COLO668 (cell line): ENCODE data around the gene HECW1.

Experiments
- DNase-seq: peaks from one replicate; lab custom pipeline; 2025; ENCODE audit not compliant: unreplicated experiment; lab: John Stamatoyannopoulos, UW

HECW1 gene

DNA sequence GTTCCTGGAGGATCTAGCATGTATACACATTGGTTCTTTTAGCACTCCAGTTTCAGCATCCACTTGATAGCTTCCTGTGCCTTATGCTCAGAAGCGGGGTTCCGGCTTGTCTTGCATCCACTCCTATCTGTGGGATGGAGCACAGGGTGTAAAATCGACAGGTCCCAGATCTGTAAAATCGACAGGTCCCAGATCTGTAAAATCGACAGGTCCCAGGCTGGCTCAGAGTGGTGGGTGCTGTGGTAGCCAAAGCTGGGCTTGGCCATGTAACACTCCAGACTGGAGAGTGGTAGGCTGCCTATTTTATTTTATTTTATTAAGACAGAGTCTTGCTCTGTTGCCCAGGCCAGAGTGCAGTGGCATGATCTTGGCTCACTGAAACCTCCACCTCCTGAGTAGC, 30.3 kb downstream of the HECW1 start:
- DNase-seq: no peak

DNA sequence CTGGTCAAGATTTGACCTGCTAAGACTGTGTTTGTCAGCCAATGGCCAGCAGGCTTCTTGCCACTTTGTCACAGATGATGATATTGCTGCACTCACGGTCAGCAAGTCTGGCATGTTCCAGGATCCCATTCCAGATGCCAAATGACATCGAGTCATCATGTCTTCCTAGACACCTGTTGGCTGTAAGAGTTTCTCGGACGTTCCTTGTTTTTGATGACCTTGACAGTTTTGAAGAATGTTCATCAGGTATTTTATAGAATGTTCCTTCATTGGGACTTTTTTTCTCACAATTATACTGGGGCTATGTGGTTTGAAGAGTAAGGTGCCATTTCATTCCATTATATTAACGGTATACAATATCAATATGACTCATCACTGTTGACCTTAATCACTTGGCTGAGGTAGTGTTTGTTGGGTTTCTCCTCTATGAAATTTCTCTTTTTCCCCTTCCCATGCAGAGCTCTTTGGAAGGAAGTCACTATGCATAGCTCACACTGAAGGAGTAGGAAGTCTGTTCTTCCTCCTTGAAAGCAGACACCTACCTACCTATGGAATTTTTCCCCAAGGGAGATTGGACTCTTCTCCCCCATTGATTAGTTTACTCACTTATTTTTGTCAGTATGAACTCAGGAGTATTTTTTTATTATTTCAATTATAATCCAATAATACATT, 31.6 kb downstream of the HECW1 start:
- DNase-seq: no peak

DNA sequence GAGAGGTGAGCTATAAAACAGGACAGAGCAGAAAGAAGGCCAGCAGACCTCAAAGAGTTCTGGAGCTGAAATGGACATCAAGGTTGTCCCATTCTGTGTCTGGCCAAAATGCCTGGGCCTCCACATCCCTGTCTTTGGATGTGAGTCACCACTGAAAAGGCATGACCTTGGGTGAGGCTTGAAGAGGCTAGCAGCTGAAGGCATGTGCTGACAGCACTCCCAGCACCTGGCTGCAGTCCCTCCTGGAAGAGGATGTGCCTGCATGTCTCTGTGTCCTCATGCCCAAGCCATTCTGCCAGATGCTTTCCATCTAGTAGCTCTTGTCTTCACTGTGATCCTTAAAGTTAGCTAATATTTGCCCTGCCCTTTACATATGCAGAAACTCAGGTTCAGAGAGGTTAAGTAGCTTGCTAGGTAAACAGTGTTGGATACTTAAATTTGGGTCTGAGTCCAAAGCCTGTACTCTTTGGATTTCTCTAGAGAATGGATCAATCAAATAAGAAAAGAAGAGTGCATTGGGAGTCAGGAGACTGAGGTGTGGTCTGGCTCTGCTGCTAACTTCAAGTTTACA, 35.8 kb downstream of the HECW1 start:
- DNase-seq: no peak

DNA sequence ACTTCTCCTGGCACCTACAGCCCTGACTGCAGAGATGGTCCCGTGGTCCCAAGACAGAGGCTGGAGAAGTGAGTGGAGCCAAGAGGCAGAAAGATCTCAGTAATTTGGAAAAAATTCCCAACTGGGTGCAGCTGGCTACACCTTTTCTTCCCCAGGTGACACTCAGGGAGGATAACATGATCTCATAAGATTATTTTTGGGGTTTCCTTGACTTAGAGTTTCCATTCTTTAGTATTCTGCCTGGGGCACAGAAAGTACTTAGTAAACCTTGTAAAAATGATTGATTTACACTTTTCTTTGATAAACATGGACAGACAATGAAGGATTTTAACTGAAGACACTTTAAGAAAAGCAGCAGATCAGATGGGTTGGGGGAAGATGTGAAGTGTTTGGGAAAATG, 38.6 kb downstream of the HECW1 start:
- DNase-seq: no peak

DNA sequence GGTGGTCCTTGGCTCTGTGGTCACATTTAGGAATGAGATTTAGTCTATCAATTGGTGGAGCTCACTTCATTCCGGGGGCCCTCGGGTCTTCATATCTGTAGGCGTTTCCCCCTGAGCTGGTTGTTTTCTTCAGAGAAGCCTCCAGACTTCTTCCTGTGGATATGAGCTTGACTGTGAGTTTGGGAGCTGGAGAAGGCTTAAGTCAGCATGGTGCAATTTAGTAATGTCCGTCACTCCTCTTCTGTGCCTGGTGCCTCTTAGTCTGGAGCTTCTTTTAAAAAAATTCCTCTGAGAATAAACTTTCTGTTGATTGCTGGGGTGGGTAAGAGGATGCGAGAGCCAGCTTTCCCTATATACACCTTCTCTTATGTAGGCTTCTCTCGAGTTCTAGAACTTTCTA, 40.2 kb downstream of the HECW1 start:
- DNase-seq: no peak

DNA sequence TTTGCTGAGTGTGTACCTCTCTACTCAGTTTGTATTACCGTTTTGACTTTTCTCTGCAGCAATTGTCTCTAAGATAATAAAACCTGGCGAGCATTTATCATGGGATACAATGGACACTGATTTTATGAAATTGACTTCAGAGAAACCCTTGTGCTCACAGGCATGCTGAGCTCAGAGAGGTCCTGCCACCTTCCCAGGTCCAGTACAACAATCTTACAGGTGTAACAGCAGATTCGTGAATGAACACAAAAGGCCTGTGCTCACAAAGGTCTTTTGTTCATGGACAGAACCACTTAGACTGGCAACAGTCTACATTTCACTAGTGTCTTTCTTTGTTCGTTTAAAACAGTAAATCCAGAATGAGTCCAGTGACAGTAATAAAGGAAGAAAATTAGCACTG, 43.2 kb downstream of the HECW1 start:
- no peak for DNase-seq

DNA sequence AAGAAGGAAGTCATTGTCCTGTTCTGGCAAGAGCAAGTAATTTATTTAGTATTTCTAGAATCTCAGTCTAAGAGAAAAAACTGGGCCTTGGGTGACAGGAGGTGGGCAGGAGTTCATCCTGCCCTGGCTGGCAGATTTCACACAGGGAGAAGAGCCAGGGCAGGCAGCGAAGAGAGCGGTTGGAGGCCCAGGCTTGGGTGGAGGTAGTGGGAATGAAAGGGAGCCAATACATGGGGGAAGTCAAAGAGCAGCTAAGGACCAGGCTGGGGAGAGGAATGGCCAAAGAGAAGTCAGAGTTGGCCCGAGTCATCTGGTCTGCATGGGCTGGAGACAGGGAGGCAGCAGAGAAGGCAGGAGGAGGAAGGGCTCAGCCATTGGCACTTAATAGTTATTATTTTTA, 51.4 kb downstream of the HECW1 start:
- no peak for DNase-seq

DNA sequence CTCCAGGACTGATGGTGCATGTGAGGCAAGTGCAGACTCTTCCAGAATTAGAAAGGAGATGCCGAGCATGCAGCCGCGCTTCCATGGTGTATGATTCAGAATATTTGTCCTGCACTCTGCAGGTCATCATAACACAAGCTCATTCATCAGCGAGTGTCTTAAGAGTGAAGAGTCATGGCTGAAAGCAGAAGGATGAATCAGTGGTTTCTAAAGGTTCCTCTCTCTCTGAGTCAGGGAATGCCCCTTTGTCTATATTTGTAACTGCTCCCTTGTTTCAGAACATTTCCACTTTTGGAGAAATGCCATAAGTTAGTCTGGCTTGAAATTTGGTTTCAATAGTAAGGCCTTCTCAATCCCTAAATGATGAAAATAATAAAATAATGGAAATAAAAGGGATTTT, 52.3 kb downstream of the HECW1 start:
- no peak for DNase-seq

DNA sequence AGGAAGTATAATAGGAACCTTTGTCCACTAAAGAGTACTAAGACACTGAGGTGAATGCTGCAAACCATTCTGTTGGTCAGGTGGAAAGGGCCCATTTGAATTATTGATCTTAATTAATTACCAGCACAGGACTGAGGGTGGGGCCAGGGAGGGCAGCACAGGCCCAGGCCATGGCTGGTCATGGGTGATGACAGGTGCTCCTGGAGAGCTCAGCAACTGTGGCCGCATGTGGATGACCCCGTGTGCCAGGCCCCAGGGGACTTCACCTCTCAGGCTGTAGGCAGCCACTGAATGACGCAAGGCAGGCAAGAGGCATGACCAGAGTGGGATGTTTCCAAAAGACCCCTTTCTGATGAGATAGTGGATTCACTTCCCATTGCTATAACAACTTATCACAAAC, 54.2 kb downstream of the HECW1 start:
- no peak for DNase-seq

DNA sequence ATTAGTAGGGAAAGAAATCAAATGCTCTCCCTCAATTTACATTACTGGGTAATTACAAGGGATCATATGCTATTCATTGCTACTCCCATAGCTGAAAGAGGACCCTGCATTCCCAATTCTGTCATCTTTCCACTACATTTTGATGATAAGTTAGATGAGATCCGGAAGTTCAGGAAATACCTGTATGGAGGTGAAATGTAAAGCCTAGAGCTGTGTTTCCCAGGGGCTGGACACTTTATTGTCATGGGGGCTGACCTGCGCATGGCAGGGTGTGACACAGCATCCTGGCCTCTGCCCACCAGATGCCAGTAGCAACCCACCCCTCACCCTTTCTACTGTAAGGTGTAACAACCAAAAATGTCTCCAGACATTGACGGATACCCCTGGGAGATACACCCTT, 56.6 kb downstream of the HECW1 start:
- no peak for DNase-seq

DNA sequence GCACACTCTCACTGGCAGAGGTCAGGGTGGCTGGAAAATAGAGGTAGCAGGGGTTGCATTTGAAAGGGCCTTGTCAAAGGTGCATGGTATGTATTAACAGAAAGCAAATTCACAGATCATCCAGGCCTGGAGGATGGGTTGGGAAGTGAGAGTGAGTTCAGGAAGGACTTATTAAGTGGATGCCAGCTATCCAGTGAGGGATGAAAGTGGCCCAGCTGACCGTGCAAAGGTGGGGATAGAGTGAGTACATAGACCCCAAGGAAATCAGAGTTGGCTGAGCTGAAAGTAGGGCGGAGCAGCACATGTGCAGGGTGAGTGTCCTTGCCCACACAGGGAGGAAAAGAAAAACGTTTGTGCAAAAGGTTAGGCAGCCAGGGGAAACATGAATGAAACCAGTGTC, 58.1 kb downstream of the HECW1 start:
- DNase-seq: no peak

DNA sequence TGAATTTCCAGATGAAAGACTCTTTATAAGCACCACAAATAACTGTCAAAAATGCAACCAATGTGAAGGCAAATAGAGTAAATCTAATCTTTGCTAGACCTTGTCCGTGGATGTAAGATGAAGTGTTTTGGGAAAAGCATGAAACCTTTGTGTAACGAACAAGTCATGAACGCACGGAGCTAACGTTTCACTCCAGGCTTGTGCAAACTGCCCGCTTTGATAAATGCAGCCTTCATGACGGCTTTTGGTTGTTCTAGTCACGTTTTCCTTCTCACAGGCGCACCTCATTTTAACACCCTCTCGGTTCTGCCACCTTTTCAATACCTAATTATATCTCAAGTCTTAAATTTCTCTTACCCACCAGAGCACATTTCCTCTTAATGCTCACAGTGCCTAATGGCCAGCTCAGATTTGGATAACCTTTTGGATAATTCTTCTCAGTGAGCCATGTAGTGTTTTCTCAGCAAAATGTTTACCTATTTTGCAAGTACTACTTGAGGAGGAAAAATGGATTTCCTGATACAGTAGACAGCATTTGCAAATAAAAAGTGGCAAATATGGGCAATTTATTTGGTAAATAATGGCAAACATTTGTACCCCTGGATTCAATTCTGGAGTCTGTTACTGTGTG, 63.2 kb downstream of the HECW1 start:
- DNase-seq: no peak

DNA sequence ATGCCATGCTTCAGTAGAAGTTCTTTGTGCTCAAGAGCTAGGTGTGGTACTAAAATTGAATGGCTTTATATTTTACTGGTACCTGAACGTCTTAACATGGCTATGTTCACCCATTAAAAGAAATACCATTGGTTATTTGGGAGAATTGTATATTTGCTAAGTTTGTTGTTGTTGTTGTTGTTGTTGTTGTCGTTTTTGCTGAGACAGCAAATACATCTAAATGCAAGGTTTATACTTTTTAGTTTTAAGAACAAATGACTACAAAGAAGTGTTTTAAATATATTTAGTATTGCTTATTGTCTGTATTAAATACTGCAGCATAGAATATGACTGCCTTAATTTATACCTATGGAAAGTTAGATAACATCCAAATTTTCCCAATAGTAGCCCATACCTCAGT, 66.9 kb downstream of the HECW1 start:
- DNase-seq: no peak

DNA sequence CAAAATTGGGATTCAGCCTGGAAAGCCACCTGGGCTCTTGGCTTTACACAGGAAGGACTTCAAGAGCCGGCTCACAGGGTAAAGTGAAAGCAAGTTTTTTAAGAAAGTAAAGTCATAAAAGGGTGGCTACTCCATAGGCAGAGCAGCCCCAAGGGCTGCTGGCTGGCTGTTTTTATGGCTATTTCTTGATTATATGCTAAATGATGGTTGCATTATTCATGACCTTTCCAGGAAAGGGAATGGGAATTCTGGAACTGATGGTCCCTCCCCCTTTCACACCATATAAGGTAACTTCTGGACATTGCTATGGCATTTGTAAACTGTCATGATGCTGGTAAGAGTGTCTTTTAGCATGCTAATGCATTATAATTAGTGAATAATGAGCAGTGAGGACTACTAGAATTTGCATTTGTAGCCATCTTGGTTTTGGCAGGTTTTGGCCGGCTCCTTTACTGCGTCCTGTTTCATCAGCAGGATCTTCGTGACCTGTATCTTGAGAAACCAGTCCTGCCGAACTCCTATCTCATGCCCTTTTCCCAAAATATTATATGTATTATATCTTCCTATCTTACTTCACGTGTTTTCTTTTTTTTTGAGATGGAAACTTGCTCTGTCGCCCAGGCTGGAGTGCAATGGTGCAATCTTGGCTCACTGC, 80.5 kb downstream of the HECW1 start:
- no peak for DNase-seq

DNA sequence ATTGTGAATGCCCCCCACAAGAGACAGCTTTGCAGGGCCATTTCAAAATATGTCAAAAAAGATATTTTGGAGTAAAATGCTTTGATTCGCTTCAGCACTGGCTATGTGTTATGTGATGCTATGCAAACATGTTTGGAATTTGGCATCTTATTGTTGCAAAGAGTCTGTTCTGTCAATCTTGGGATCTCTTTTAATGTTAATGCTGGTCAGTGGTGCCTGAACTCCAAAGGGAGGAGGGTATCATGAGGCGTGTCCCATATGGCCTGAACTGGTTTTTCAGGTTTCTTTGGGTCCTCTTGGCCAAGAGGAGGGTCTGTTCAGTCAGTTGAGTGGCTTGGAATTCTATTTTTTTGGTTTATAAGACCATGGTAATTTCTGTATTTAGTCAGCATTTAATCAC, 81.4 kb downstream of the HECW1 start:
- no peak for DNase-seq

DNA sequence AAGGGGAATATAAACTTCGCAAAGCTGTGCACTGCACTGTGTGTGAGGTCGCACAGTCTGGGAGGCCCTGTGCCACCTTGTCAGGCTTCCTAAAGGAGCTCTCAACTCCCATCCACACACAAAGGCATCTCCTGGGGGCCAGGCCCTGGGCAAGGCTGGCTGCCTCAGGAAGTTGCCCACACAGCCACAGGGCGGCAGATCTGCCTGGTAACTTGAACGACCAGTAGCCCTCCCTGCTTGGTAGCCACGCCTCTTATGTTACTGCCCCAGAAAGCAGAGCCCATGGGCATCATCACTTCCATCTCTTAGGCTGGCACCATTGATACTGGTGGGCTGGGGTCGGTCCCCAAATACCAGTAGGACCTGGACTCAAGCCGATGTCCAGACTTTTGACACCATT, 82.8 kb downstream of the HECW1 start:
- no peak for DNase-seq

DNA sequence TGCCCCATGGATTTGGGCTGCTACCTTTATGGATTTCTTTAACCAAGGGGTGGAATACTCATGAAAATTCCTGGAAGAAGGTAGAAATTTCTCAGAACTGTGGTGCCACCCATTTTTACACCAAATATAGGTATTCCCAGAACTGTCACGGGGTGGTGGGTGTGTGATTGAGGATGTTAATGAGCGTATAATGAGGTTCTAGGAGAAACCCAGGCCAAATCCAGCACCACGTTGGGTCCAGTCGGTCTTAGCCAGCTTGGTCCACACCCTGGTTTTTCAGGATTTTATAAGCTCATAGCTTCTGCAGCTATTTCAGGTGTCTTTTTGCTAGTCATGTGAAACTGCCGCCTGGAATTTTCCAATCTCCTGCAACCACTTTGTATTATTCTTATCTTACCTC, 83.3 kb downstream of the HECW1 start:
- DNase-seq: no peak

DNA sequence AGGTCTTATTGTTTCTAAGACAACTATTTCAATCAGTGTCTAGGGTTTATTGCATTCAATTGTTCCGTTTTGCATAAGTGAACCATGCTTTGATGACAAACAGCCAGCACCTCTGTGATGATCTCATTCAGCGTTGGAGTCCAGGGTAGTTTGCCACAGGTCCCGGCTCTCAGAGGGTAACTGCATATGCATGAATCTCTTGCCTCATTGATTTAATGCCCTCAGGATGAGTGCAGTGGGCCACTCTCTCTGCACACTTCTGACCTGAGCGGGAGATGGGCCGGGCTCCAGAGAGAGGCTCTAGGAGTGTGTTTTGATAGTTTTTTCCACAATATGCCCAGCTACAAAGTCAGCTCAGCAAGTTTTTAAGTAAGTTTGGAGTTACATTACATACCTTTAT, 83.9 kb downstream of the HECW1 start:
- DNase-seq: no peak

DNA sequence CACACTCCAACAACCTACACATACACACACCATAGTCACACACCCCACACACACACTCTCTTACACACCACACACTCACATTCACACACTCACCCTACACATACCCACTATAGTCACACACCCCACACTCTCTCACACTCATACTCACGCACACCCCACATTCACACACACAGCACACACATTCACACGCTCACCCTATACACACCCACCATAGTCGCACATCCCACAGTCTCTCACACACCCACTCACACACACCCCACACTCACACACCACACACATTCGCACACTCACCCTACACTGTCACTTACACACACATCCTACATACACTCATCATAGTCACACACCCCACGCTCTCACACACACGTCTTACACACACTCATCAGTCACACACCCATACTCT, 85.6 kb downstream of the HECW1 start:
- DNase-seq: no peak

DNA sequence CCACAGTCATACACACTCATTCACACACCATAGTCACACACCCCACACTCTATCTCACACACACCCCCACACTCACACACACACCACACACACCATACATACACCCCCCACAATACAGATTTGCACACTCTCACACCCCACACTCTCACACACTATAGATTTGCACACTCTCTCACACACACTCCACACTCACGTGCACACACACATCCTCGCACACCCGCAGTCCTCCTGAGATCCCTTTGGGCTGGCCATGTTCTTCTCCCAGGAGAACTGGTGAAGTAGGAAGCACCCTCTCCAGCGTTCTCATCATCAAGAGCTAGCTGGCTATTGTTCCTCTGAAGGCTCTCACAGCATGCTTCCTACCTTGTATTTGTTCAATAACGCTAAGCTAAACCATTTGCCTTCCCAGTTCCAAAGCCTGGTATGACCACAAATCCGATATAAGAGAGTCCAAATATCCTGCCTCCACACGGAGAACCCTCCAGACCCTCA, 86.2 kb downstream of the HECW1 start:
- DNase-seq: no peak

DNA sequence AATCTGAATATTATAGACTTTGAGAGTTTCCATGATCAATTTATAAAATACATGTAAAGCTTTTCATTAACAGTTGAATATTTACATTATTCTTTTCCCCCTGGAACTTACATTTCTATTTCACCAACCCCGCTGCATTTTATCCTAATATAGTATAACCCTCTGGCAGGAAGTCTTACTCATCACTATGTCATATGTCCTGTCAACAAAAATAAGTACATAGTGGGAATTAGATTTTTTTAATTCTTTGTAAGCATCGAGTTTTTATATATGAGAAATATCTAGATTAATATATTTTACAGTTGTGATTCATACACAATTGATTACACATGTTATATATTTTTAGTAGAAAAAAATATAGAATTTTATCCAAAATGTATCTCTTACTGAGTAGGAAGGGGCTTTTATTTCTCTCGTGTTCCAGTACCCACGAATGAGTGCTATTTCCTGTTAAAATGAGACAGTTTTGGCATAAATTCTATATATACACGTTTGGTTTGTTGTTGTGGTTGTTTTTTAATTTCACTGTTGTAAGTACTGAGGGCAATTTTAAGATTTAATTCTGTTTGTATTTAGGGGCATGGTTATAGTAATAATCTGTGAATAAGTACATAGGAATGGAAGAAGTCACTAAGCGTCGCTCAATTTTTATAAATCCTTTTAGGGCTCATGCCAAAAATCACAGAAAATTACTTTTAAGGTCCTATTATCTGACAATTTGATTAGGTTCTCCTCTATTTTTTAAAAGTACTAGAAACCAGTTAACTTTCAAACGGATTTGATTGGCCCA, 87.1 kb downstream of the HECW1 start:
- DNase-seq: no peak
